22Rv1 (cell line): ENCODE data around the gene SCNN1A.

ENCODE experiments used
- ZFX ChIP-seq: fragments of 450-650 bp; IDR thresholded peaks from 2 replicates; pipeline ENCODE4 v1.6.1; 2017; ENCODE audit warnings: antibody characterized with exemption, borderline replicate concordance
- TF ChIP-seq, protein P1 (sequence below): fragments of 450-650 bp; IDR thresholded peaks from 2 replicates; pipeline ENCODE4 v1.5.1; 2017; ENCODE audit warnings: mild to moderate bottlenecking

DNA sequence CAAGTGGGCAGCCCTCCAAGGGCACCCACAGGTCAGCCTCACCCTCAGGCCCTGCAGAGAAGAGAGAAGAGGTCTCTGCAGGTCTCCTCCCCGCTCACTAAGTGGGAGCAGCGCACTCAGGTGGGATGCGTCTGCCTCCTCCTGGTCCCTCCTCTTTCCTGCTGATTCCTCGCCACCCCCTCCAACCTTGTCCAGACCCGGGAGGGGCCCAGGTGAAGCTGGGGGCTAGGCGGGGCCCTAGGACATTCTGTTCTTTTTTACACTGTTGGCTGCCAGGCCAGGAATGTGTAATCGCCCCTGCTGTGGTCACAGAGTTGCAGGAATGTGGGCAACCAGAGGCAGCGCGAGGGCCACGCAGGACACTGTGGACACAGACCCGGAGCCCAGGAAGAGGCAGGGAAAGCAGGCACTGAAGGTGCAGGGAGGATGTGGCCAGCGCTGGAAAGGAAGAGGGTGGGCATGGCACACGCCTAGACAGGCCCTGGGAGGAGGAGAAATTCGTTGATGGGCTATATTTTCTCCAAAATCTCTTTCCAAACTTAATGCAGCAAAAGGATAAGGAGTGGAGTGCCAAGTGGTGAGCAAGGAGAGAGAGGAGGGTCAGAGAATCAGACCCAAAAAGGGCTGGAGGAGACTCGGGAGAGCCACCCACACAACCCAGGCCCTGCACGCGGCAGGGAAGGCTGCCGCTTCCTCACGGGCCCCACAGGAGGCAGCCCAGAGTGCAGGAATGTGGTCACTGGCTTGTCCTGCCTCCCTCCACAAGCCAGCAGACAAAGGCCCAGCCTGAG, 911 bp upstream of the SCNN1A start:
- TF ChIP-seq, protein P1, sequence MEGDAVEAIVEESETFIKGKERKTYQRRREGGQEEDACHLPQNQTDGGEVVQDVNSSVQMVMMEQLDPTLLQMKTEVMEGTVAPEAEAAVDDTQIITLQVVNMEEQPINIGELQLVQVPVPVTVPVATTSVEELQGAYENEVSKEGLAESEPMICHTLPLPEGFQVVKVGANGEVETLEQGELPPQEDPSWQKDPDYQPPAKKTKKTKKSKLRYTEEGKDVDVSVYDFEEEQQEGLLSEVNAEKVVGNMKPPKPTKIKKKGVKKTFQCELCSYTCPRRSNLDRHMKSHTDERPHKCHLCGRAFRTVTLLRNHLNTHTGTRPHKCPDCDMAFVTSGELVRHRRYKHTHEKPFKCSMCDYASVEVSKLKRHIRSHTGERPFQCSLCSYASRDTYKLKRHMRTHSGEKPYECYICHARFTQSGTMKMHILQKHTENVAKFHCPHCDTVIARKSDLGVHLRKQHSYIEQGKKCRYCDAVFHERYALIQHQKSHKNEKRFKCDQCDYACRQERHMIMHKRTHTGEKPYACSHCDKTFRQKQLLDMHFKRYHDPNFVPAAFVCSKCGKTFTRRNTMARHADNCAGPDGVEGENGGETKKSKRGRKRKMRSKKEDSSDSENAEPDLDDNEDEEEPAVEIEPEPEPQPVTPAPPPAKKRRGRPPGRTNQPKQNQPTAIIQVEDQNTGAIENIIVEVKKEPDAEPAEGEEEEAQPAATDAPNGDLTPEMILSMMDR, result peak; percentile 80
- TF ChIP-seq ZFX, result no peak
